GM12878 (cell line): ENCODE results near the gene MFSD1.

Experiments used
- CHD4 ChIP-seq: fragments of 200-600 bp; sonication (generic); IDR thresholded peaks from 2 replicates; pipeline ENCODE4 v1.6.1; 2016; ENCODE audit warnings: mild to moderate bottlenecking
- EZH2 ChIP-seq: IDR thresholded peaks from 2 replicates; pipeline ENCODE4 v1.6.1; 2012; ENCODE audit warnings: low read depth, mild to moderate bottlenecking, control low read depth, inconsistent platforms, low read length, borderline replicate concordance; ENCODE audit not compliant: control insufficient read depth
- FOXK2 ChIP-seq: fragments of 450-650 bp; IDR thresholded peaks from 2 replicates; pipeline ENCODE4 v1.6.1; 2017; ENCODE audit warnings: mild to moderate bottlenecking, moderate library complexity
- POLR2A ChIP-seq: IDR thresholded peaks from 2 replicates; pipeline ENCODE4 v1.6.1; 2011; ENCODE audit warnings: low read depth, mild to moderate bottlenecking, low read length
- POLR2AphosphoS5 ChIP-seq: IDR thresholded peaks from 2 replicates; pipeline ENCODE4 v1.6.1; 2011; ENCODE audit warnings: mild to moderate bottlenecking, low read length, inconsistent platforms
- SMC3 ChIP-seq: IDR thresholded peaks from 2 replicates; pipeline ENCODE4 v1.6.1; 2011; ENCODE audit warnings: low read length, improper control_type of control experiment, borderline replicate concordance
- SUZ12 ChIP-seq: fragments of 200-600 bp; sonication (generic); IDR thresholded peaks from one replicate; pipeline ENCODE4 v1.6.1; 2018; ENCODE audit warnings: antibody characterized with exemption, mild to moderate bottlenecking; ENCODE audit not compliant: unreplicated experiment
- TAF1 ChIP-seq: IDR thresholded peaks from 2 replicates; pipeline ENCODE4 v1.6.1; 2011; ENCODE audit warnings: mild to moderate bottlenecking, low read depth, low read length, borderline replicate concordance
- TF ChIP-seq, protein P1 (sequence below), 3 experiments: IDR thresholded peaks in 2 of 3; conservative IDR thresholded peaks in 1 of 3; 2 replicates each; pipeline ENCODE4 v1.5.1; 2011; ENCODE audit warnings: low read depth in 3 of 3, low read length in 3 of 3, mild to moderate bottlenecking in 3 of 3, control low read depth in 2 of 3, moderate library complexity in 2 of 3, inconsistent platforms in 1 of 3, mixed read lengths in 1 of 3; ENCODE audit not compliant: control insufficient read depth in 2 of 3, insufficient read depth in 1 of 3; ENCODE audit errors: extremely low read depth in 1 of 3
- TF ChIP-seq, protein P2 (sequence below): IDR thresholded peaks from 2 replicates; pipeline ENCODE4 v1.6.1; 2012; ENCODE audit warnings: mild to moderate bottlenecking, low read depth, low read length
- TF ChIP-seq, protein P3 (sequence below): IDR thresholded peaks from 2 replicates; pipeline ENCODE4 v1.6.1; 2011; ENCODE audit warnings: low read depth, low read length, improper control_type of control experiment, borderline replicate concordance

DNA sequence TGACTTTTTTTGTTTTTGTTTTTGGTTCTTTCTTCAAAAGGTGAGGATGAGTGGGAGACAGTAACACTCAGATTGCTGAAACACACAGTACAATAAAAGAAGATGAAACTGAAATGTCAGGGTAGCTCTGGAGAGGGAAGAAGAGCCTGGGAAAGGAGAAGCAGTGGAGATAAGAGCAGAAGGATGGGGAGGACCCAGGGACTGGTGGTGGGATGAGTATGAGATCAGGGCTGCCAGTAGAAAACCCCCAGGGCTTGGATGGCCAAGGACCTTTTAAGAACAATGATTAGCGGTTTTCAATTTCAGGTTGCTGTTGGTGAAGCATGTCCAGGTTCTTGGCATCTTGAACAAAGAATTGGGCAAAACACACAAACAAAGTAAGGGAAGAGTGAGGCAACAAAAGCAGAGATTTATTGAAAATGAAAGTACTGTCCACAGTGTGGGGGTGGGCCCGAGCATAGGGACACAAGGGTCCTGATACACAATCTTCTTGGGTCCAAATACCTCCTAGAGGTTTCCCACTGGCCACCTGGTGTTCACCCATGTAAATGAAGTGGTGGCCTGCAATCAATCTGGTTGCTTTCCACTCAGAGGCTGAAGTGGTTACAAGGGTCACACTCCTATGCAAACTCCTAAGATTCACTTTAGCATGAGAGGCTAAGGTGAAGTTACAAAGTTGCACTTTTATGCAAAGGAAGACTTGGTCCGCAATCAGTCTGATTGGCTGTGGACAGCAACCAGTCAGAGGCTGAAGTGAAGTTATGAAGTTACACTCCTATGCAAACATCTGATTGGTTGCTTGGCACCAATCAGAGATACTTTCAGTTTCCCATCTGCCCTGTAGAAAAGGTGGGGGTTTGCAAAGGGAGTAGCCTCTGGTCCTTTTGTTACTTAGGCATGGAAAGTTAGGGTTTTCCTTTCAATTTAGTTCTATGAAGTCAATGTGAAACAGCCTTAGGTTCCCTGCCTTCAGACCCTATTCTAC lies 26.1 kb upstream of the MFSD1 start:
- TF ChIP-seq, protein P1, sequence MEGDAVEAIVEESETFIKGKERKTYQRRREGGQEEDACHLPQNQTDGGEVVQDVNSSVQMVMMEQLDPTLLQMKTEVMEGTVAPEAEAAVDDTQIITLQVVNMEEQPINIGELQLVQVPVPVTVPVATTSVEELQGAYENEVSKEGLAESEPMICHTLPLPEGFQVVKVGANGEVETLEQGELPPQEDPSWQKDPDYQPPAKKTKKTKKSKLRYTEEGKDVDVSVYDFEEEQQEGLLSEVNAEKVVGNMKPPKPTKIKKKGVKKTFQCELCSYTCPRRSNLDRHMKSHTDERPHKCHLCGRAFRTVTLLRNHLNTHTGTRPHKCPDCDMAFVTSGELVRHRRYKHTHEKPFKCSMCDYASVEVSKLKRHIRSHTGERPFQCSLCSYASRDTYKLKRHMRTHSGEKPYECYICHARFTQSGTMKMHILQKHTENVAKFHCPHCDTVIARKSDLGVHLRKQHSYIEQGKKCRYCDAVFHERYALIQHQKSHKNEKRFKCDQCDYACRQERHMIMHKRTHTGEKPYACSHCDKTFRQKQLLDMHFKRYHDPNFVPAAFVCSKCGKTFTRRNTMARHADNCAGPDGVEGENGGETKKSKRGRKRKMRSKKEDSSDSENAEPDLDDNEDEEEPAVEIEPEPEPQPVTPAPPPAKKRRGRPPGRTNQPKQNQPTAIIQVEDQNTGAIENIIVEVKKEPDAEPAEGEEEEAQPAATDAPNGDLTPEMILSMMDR (IDR thresholded peaks at IDR 0.05 in 2 of 3, conservative IDR thresholded peaks at IDR 0.05 in 1 of 3; ENCODE audit: control insufficient read depth in 2 of 3, extremely low read depth in 1 of 3, insufficient read depth in 1 of 3, low read depth in 3 of 3, low read length in 3 of 3) = no peak
- TF ChIP-seq POLR2A (no peak), EZH2 (no peak), SMC3 (no peak), FOXK2 (no peak), SUZ12 (no peak), CHD4 (no peak), TAF1 (no peak), POLR2AphosphoS5 (no peak)
- TF ChIP-seq, protein P2, sequence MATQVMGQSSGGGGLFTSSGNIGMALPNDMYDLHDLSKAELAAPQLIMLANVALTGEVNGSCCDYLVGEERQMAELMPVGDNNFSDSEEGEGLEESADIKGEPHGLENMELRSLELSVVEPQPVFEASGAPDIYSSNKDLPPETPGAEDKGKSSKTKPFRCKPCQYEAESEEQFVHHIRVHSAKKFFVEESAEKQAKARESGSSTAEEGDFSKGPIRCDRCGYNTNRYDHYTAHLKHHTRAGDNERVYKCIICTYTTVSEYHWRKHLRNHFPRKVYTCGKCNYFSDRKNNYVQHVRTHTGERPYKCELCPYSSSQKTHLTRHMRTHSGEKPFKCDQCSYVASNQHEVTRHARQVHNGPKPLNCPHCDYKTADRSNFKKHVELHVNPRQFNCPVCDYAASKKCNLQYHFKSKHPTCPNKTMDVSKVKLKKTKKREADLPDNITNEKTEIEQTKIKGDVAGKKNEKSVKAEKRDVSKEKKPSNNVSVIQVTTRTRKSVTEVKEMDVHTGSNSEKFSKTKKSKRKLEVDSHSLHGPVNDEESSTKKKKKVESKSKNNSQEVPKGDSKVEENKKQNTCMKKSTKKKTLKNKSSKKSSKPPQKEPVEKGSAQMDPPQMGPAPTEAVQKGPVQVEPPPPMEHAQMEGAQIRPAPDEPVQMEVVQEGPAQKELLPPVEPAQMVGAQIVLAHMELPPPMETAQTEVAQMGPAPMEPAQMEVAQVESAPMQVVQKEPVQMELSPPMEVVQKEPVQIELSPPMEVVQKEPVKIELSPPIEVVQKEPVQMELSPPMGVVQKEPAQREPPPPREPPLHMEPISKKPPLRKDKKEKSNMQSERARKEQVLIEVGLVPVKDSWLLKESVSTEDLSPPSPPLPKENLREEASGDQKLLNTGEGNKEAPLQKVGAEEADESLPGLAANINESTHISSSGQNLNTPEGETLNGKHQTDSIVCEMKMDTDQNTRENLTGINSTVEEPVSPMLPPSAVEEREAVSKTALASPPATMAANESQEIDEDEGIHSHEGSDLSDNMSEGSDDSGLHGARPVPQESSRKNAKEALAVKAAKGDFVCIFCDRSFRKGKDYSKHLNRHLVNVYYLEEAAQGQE = no peak
- TF ChIP-seq, protein P3, sequence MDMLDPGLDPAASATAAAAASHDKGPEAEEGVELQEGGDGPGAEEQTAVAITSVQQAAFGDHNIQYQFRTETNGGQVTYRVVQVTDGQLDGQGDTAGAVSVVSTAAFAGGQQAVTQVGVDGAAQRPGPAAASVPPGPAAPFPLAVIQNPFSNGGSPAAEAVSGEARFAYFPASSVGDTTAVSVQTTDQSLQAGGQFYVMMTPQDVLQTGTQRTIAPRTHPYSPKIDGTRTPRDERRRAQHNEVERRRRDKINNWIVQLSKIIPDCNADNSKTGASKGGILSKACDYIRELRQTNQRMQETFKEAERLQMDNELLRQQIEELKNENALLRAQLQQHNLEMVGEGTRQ = no peak
